Measurements from ENCODE around the gene CCL23.

The CCL23 gene

DNA sequence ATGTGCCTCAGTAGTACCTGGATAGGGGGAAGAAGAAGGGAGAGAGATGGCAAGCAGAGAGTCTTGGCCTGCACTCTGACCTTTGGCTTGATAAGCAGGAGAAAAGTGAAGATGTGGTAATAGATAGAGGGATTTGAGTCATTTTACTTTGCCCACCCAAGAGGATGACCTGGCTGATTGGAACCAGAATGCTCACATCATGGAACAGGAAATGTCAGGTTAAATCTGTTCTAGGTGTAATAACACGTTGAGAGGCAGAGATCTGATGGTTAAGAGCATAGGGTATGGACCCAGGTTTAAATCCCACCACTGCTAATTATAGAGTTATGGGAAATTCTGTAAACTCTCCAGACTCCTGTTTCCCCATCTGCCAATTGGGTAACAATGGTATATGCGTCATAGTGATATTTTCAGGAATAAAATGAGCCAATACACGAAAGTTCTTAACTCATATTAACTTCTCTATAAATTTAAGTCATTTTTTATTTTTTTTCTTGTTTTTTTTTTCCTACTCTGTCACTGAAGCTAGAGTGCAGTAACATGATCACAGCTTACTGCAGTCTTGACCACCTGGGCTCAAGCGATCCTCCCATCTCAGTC is 38.2 kb upstream of the CCL23 start:
- H3K9me3 ChIP-seq (ENCODE audit: low read length), result no peaks in the 10 kb centered on the region
- H3K4me2 ChIP-seq (ENCODE audit: low read length), result no peak overlapping the region
- H2AFZ ChIP-seq (ENCODE audit: low read length), result no peak overlapping the region
- H3K27me3 ChIP-seq (ENCODE audit: insufficient read depth, low read length), result no peaks in the 10 kb centered on the region
- H3K4me1 ChIP-seq (ENCODE audit: insufficient read depth, low read length, severe bottlenecking), result no peaks in the 10 kb centered on the region
- no peaks in the 10 kb centered on the region for H3K79me2 ChIP-seq (ENCODE audit: insufficient read depth, low read length)
- H3F3A ChIP-seq (ENCODE audit: insufficient read depth, low read length), result no peaks in the 10 kb centered on the region
- no peak overlapping the region for H3K9ac ChIP-seq (ENCODE audit: low read length)
- H3K9me2 ChIP-seq (ENCODE audit: low read depth, low read length), result no peaks in the 10 kb centered on the region
- no peaks in the 10 kb centered on the region for H4K20me1 ChIP-seq (ENCODE audit: insufficient read depth, low read length)
- TF ChIP-seq, protein P1, sequence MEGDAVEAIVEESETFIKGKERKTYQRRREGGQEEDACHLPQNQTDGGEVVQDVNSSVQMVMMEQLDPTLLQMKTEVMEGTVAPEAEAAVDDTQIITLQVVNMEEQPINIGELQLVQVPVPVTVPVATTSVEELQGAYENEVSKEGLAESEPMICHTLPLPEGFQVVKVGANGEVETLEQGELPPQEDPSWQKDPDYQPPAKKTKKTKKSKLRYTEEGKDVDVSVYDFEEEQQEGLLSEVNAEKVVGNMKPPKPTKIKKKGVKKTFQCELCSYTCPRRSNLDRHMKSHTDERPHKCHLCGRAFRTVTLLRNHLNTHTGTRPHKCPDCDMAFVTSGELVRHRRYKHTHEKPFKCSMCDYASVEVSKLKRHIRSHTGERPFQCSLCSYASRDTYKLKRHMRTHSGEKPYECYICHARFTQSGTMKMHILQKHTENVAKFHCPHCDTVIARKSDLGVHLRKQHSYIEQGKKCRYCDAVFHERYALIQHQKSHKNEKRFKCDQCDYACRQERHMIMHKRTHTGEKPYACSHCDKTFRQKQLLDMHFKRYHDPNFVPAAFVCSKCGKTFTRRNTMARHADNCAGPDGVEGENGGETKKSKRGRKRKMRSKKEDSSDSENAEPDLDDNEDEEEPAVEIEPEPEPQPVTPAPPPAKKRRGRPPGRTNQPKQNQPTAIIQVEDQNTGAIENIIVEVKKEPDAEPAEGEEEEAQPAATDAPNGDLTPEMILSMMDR (IDR thresholded peaks at IDR 0.05; ENCODE audit: low read length), result no peak
- no peak for TF ChIP-seq EZH2 (IDR thresholded peaks at IDR 0.05; ENCODE audit: borderline replicate concordance, low read length)
- no peaks in the 10 kb centered on the region for H3K36me3 ChIP-seq (ENCODE audit: insufficient read depth, low read length)
- H3K27ac ChIP-seq (ENCODE audit: low read depth, low read length, poor library complexity, severe bottlenecking), result no peak overlapping the region
- H3K4me3 ChIP-seq (ENCODE audit: low read depth, low read length, poor library complexity, severe bottlenecking), result no peak overlapping the region

DNA sequence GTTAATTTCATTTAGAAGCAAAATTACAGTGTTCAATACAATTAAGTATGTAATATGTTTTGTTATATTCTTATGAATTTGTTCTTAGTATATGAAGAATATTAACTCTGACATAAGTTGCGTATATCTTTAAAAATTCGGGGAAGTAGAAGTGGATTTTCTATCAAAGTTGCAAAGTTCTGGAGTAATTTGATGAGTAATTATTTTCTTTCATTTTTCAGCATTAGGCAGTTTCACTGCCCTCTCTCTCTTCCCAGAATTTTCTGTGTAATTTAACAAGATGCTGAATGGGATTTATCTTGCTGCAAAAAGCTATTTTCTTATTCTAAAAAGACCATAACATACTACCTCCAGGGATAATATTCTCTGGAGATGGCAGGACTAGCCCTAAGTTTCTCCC is 37.4 kb upstream of the CCL23 start:
- no peak overlapping the region for H3K4me3 ChIP-seq (ENCODE audit: low read depth, low read length, poor library complexity, severe bottlenecking)
- H3K27ac ChIP-seq (ENCODE audit: low read depth, low read length, poor library complexity, severe bottlenecking), result no peak overlapping the region
- H3K36me3 ChIP-seq (ENCODE audit: insufficient read depth, low read length), result no peaks in the 10 kb centered on the region
- H3K9me3 ChIP-seq (ENCODE audit: low read length), result no peaks in the 10 kb centered on the region
- H3K4me2 ChIP-seq (ENCODE audit: low read length), result no peak overlapping the region
- no peaks in the 10 kb centered on the region for H3K79me2 ChIP-seq (ENCODE audit: insufficient read depth, low read length)
- H3K27me3 ChIP-seq (ENCODE audit: insufficient read depth, low read length), result no peaks in the 10 kb centered on the region
- H3K4me1 ChIP-seq (ENCODE audit: insufficient read depth, low read length, severe bottlenecking), result no peaks in the 10 kb centered on the region
- no peaks in the 10 kb centered on the region for H3F3A ChIP-seq (ENCODE audit: insufficient read depth, low read length)
- no peak overlapping the region for H3K9ac ChIP-seq (ENCODE audit: low read length)
- no peaks in the 10 kb centered on the region for H3K9me2 ChIP-seq (ENCODE audit: low read depth, low read length)
- no peak overlapping the region for H2AFZ ChIP-seq (ENCODE audit: low read length)
- TF ChIP-seq EZH2 (IDR thresholded peaks at IDR 0.05; ENCODE audit: borderline replicate concordance, low read length), result no peak
- TF ChIP-seq, protein P1 (IDR thresholded peaks at IDR 0.05; ENCODE audit: low read length), result no peak
- no peaks in the 10 kb centered on the region for H4K20me1 ChIP-seq (ENCODE audit: insufficient read depth, low read length)

DNA sequence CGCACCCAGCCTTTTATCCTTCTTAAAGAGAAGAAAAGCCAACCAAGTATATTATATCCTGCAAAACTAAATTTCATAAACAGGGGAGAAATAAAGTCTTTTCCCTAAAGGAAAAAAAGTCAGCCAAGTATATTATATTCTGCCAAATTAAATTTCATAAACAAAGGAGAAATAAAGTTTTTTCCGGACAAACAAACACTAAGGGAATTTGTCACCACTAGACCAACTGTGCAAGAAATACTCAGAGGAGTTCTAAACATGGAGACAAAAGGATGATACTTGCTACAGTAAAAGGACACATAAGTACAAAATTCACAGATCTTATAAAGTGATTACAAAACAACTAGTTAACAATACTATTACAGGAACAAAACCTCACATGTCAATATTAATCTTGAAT is 31.9 kb upstream of the CCL23 start:
- Histone ChIP-seq H3K4me3 (ENCODE audit: low read depth, low read length, poor library complexity, severe bottlenecking) (no peak overlapping the region), H3K9ac (ENCODE audit: low read length) (no peak overlapping the region), H3K36me3 (ENCODE audit: insufficient read depth, low read length) (no peaks in the 10 kb centered on the region), H3K27me3 (ENCODE audit: insufficient read depth, low read length) (no peaks in the 10 kb centered on the region), H2AFZ (ENCODE audit: low read length) (no peak overlapping the region), H3K4me2 (ENCODE audit: low read length) (no peak overlapping the region), H3K4me1 (ENCODE audit: insufficient read depth, low read length, severe bottlenecking) (no peaks in the 10 kb centered on the region), H4K20me1 (ENCODE audit: insufficient read depth, low read length) (no peaks in the 10 kb centered on the region), H3K27ac (ENCODE audit: low read depth, low read length, poor library complexity, severe bottlenecking) (no peak overlapping the region), H3K9me3 (ENCODE audit: low read length) (no peaks in the 10 kb centered on the region), H3F3A (ENCODE audit: insufficient read depth, low read length) (no peaks in the 10 kb centered on the region), H3K79me2 (ENCODE audit: insufficient read depth, low read length) (no peaks in the 10 kb centered on the region), H3K9me2 (ENCODE audit: low read depth, low read length) (no peaks in the 10 kb centered on the region)
- TF ChIP-seq EZH2 (IDR thresholded peaks at IDR 0.05; ENCODE audit: borderline replicate concordance, low read length), result no peak
- TF ChIP-seq, protein P1 (IDR thresholded peaks at IDR 0.05; ENCODE audit: low read length), result no peak
